Neural progenitor cell (in vitro differentiated cells): ENCODE data around the gene SLIT2. TPM values are rescaled to one million over a fixed set of nuclear protein-coding genes. Genes with fewer than 3 reads are reported as not detected.

Source experiments
- DNase-seq: peaks from one replicate; pipeline ENCODE4 v3.0.0-alpha.2; 2016; ENCODE audit warnings: low spot score
- H2AFZ ChIP-seq: fragments of 200-600 bp; sonication (generic); replicated peaks from 2 replicates; pipeline ENCODE4 v1.6.1; 2016; ENCODE audit warnings: antibody characterized with exemption
- H3F3A ChIP-seq: fragments of 200-600 bp; sonication (generic); 2 replicates; pipeline ENCODE4 v1.6.1; 2016; ENCODE audit warnings: antibody characterized with exemption, low read depth
- H3K27ac ChIP-seq: fragments of 200-600 bp; sonication (generic); 2 replicates; pipeline ENCODE4 v1.5.1; 2016; ENCODE audit warnings: mild to moderate bottlenecking
- H3K27me3 ChIP-seq: fragments of 200-600 bp; sonication (generic); 2 replicates; pipeline ENCODE4 v1.6.1; 2016; ENCODE audit warnings: mild to moderate bottlenecking, moderate library complexity
- H3K36me3 ChIP-seq: fragments of 200-600 bp; sonication (generic); 2 replicates; pipeline ENCODE4 v1.5.1; 2016
- H3K4me1 ChIP-seq: fragments of 200-600 bp; sonication (generic); 2 replicates; pipeline ENCODE4 v1.6.1; 2016; ENCODE audit warnings: mixed run types
- H3K4me2 ChIP-seq: fragments of 200-600 bp; sonication (generic); 2 replicates; pipeline ENCODE4 v1.6.1; 2016
- H3K4me3 ChIP-seq: fragments of 200-600 bp; sonication (generic); 2 replicates; pipeline ENCODE4 v1.5.1; 2016
- H3K79me2 ChIP-seq: fragments of 200-600 bp; sonication (generic); 2 replicates; pipeline ENCODE4 v1.6.1; 2016; ENCODE audit warnings: low read depth
- H3K9ac ChIP-seq: fragments of 200-600 bp; sonication (generic); 2 replicates; pipeline ENCODE4 v1.6.1; 2016
- H3K9me3 ChIP-seq: fragments of 200-600 bp; sonication (generic); 2 replicates; pipeline ENCODE4 v1.5.1; 2016; ENCODE audit warnings: low read depth
- H4K20me1 ChIP-seq: fragments of 200-600 bp; sonication (generic); 2 replicates; pipeline ENCODE4 v1.6.1; 2016; ENCODE audit warnings: low read depth
- H3K27ac Mint-ChIP-seq: 3 replicates; pipeline ENCODE4 v1.8.0; 2021; ENCODE audit warnings: mixed read lengths
- H3K27me3 Mint-ChIP-seq: 2 replicates; pipeline ENCODE4 v1.8.0; 2022; ENCODE audit warnings: low read depth, mild to moderate bottlenecking, inconsistent platforms, moderate library complexity, mixed read lengths; ENCODE audit not compliant: insufficient read depth
- H3K36me3 Mint-ChIP-seq: 3 replicates; pipeline ENCODE4 v1.8.0; 2021; ENCODE audit warnings: mixed read lengths
- H3K4me1 Mint-ChIP-seq: 3 replicates; pipeline ENCODE4 v1.8.0; 2021; ENCODE audit warnings: mixed read lengths
- H3K4me3 Mint-ChIP-seq: 3 replicates; pipeline ENCODE4 v1.8.0; 2021; ENCODE audit warnings: mild to moderate bottlenecking, moderate library complexity, mixed read lengths
- H3K9me3 Mint-ChIP-seq: 3 replicates; pipeline ENCODE4 v1.8.0; 2020; ENCODE audit warnings: mixed read lengths
- EZH2 ChIP-seq: fragments of 200-600 bp; sonication (generic); IDR thresholded peaks from 2 replicates; pipeline ENCODE4 v1.6.1; 2017; ENCODE audit warnings: antibody characterized with exemption, mild to moderate bottlenecking, moderate library complexity
- EZH2phosphoT487 ChIP-seq: fragments of 200-600 bp; sonication (generic); IDR thresholded peaks from 2 replicates; pipeline ENCODE4 v1.6.1; 2017; ENCODE audit warnings: antibody characterized with exemption
- total RNA-seq: library from RNA; depleted of rRNA; stranded (reverse); fragments of >200 nt; gene quantifications from 2 replicates; pipeline ENCODE4 v1.2.3, GENCODE V29; 2015; ENCODE audit warnings: low replicate concordance
- TF ChIP-seq, protein P1 (sequence below): fragments of 200-600 bp; sonication (generic); IDR thresholded peaks from 2 replicates; pipeline ENCODE4 v1.5.1; 2017; ENCODE audit warnings: antibody characterized with exemption, mild to moderate bottlenecking

Gene SLIT2
- total RNA-seq, 1 donor from 2014 or later, result 3.0 TPM

DNA sequence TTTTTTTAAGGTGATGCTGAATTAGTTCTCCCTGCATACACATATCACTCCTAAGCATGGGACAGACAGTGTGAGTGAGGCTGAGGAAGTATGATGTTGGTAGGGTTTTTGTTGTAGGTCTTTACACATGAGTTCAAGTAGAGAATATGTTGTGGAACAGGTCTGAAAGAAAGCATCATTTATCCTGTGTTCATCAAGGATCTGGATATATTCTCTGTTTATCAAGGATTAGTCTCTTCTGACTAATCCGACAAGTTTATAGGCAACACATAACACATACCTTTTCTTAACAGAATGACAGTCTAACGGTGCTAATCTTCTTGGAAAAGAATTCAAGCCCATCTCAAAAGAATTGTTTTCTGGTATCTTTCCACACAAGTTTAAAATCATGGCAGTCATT is 10.5 kb downstream of the SLIT2 start:
- Histone ChIP-seq H3K9ac (no peak overlapping the region), H3K9me3 (no peaks in the 10 kb centered on the region), H3K27me3 (peaks cover 15% of the 10 kb centered on the region), H3K4me1 (peaks cover 8% of the 10 kb centered on the region), H3K36me3 (no peaks in the 10 kb centered on the region), H3K4me3 (no peak overlapping the region), H3K79me2 (no peaks in the 10 kb centered on the region), H3K27ac (no peak overlapping the region), H3F3A (no peaks in the 10 kb centered on the region), H3K4me2 (no peak overlapping the region), H2AFZ (no peak overlapping the region), H4K20me1 (no peaks in the 10 kb centered on the region)
- Mint-ChIP-seq H3K4me3 (no peak overlapping the region), H3K9me3 (no peaks in the 10 kb centered on the region), H3K36me3 (peaks cover 25% of the 10 kb centered on the region), H3K27ac (no peak overlapping the region), H3K4me1 (peaks cover 23% of the 10 kb centered on the region), H3K27me3 (no peaks in the 10 kb centered on the region)
- TF ChIP-seq, protein P1, sequence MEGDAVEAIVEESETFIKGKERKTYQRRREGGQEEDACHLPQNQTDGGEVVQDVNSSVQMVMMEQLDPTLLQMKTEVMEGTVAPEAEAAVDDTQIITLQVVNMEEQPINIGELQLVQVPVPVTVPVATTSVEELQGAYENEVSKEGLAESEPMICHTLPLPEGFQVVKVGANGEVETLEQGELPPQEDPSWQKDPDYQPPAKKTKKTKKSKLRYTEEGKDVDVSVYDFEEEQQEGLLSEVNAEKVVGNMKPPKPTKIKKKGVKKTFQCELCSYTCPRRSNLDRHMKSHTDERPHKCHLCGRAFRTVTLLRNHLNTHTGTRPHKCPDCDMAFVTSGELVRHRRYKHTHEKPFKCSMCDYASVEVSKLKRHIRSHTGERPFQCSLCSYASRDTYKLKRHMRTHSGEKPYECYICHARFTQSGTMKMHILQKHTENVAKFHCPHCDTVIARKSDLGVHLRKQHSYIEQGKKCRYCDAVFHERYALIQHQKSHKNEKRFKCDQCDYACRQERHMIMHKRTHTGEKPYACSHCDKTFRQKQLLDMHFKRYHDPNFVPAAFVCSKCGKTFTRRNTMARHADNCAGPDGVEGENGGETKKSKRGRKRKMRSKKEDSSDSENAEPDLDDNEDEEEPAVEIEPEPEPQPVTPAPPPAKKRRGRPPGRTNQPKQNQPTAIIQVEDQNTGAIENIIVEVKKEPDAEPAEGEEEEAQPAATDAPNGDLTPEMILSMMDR, result no peak
- no peak for TF ChIP-seq EZH2phosphoT487
- TF ChIP-seq EZH2, result no peak
- DNase-seq, result no peak

DNA sequence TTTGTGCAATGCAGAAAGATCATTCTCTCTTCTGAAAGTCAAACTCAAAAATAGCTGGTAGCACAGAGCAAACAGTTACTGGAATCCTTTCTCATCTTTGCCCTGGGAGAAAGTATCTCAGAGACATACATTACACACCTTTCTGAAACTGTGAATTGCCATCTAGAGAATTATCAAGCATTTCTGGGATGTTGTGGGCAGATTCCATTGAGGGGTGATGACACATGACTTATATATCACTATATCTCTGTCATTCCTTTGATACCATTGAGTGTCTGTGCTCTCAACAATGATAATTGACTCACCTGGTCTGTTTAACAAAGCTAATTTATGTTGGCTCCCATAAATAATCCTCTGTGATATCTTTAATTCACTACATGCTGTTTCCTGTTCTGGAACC is 13.0 kb downstream of the SLIT2 start:
- H3K36me3 Mint-ChIP-seq, result peaks cover 23% of the 10 kb centered on the region
- peaks cover 22% of the 10 kb centered on the region for H3K4me1 Mint-ChIP-seq
- H3K4me1 ChIP-seq, result peaks cover 17% of the 10 kb centered on the region

DNA sequence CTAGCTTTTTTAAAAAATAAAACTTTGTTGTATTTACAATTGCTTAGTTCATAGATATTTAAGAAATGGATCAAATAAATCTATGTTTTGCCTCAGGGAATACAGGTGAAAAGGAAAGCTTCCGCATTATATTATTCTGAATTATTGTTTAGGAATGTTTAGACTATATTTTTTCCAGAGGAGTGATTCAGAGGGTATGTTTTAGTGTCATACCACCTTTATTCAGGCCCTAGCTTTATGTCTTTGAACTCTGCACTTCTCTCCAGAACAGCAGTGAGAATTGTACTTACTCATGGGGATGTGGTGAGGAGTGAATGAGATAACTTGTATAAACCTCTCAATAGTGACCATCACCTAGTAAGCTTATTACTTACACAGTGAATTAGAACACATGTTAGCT is 14.0 kb downstream of the SLIT2 start:
- Mint-ChIP-seq H3K27ac (no peak overlapping the region), H3K9me3 (no peaks in the 10 kb centered on the region), H3K36me3 (peaks cover 23% of the 10 kb centered on the region), H3K4me3 (no peak overlapping the region), H3K27me3 (no peaks in the 10 kb centered on the region), H3K4me1 (peaks cover 26% of the 10 kb centered on the region)
- no peak overlapping the region for H3K4me3 ChIP-seq
- H3K9me3 ChIP-seq, result no peaks in the 10 kb centered on the region
- no peaks in the 10 kb centered on the region for H3F3A ChIP-seq
- TF ChIP-seq EZH2phosphoT487 (no peak), EZH2 (no peak)
- TF ChIP-seq, protein P1, result no peak
- H3K27ac ChIP-seq, result no peak overlapping the region
- peaks cover 17% of the 10 kb centered on the region for H3K4me1 ChIP-seq
- no peak overlapping the region for H3K4me2 ChIP-seq
- H3K9ac ChIP-seq, result no peak overlapping the region
- no peaks in the 10 kb centered on the region for H3K27me3 ChIP-seq
- H2AFZ ChIP-seq, result no peak overlapping the region
- no peaks in the 10 kb centered on the region for H4K20me1 ChIP-seq
- no peaks in the 10 kb centered on the region for H3K79me2 ChIP-seq
- H3K36me3 ChIP-seq, result no peaks in the 10 kb centered on the region
- DNase-seq, result no peak

More for the DNA sequence above, 13.0 kb downstream of the SLIT2 start:
- Histone ChIP-seq H4K20me1 (no peaks in the 10 kb centered on the region), H2AFZ (no peak overlapping the region), H3K79me2 (no peaks in the 10 kb centered on the region), H3K9ac (no peak overlapping the region), H3K36me3 (no peaks in the 10 kb centered on the region), H3F3A (no peaks in the 10 kb centered on the region), H3K4me2 (no peak overlapping the region), H3K4me3 (no peak overlapping the region), H3K27me3 (no peaks in the 10 kb centered on the region), H3K27ac (no peak overlapping the region), H3K9me3 (no peaks in the 10 kb centered on the region)
- TF ChIP-seq, protein P1, result no peak
- TF ChIP-seq EZH2phosphoT487 (no peak), EZH2 (no peak)
- no peak for DNase-seq
- no peak overlapping the region for H3K27ac Mint-ChIP-seq
- no peaks in the 10 kb centered on the region for H3K27me3 Mint-ChIP-seq
- no peaks in the 10 kb centered on the region for H3K9me3 Mint-ChIP-seq
- H3K4me3 Mint-ChIP-seq, result no peak overlapping the region
